ENCODE results near the gene SEMA5B. TPM values are rescaled to one million over a fixed set of nuclear protein-coding genes. Genes with fewer than 3 reads are reported as not detected.

SEMA5B gene
- total and polyA plus RNA-seq, 7 experiments from 2014 or later: 0.19 to 0.51 (median 0.24) TPM; not detected in 4

- H3K27me3 ChIP-seq (ENCODE audit: control insufficient read depth in 2 of 2, insufficient read depth in 2 of 2, low read length in 2 of 2): no peaks in the 10 kb centered on the region
- no peaks in the 10 kb centered on the region for H3K36me3 Mint-ChIP-seq
- no peaks in the 10 kb centered on the region for H3K36me3 ChIP-seq (ENCODE audit: control insufficient read depth in 2 of 3, insufficient read depth in 3 of 3, low read length in 3 of 3)
- no peaks in the 10 kb centered on the region for H3K9me3 ChIP-seq (ENCODE audit: control insufficient read depth in 2 of 3, low read length in 3 of 3)
- no peak overlapping the region for H3K4me3 ChIP-seq (ENCODE audit: low read length)
- H3K27ac ChIP-seq (ENCODE audit: low read depth, low read length): no peak overlapping the region
- no peaks in the 10 kb centered on the region for H3K4me1 Mint-ChIP-seq
- no peak overlapping the region for H3K27ac Mint-ChIP-seq
- H3K27me3 Mint-ChIP-seq: peaks cover 0 to 19% (median 0%) of the 10 kb centered on the region in 5 donors
- no peaks in the 10 kb centered on the region for H3K4me1 ChIP-seq (ENCODE audit: control insufficient read depth in 2 of 2, insufficient read depth in 2 of 2, low read length in 2 of 2)
- intact Hi-C loops (cut with micrococcal nuclease): no loop called here
- CTCF ChIA-PET: no interaction called here
- no peak overlapping the region for H3K4me3 Mint-ChIP-seq
- POLR2A ChIA-PET: no interaction called here
- ATAC-seq (no peak), DNase-seq (no peak)
- H3K9me3 Mint-ChIP-seq: peaks cover 0 to 2% (median 0%) of the 10 kb centered on the region in 11 donors
These were observed 61.5 kb downstream of the SEMA5B start for GRCh38 chr3:122966045-122966444.

DNA sequence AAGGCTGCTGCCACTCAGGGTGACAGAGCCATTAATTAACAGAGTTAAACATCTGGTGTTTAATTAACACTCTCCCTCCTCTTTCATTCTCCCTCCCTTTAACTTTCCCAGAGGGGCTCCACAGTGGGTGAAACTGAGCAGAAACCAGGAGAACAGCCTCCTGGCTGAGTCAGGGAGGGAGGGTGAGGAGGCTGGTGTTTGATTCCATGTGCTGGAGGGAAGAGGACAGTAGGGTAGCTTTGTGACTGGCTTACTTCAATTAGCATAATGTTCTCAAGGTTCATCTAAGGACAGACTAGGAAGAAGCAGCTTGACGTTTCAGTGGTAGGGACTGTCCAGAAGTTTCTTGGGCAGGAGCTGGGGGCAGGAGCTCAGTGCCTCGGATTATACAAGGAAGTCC, 62.8 kb downstream of the SEMA5B start:
- no peaks in the 10 kb centered on the region for H3K4me1 ChIP-seq (ENCODE audit: control insufficient read depth in 2 of 2, insufficient read depth in 2 of 2, low read length in 2 of 2)
- Mint-ChIP-seq H3K36me3 (no peaks in the 10 kb centered on the region), H3K4me1 (no peaks in the 10 kb centered on the region), H3K27ac (no peak overlapping the region), H3K4me3 (no peak overlapping the region), H3K27me3 (peaks cover 0 to 22% (median 0%) of the 10 kb centered on the region in 5 donors), H3K9me3 (peaks cover 0 to 2% (median 0%) of the 10 kb centered on the region in 11 donors)
- no peaks in the 10 kb centered on the region for H3K36me3 ChIP-seq (ENCODE audit: control insufficient read depth in 2 of 3, insufficient read depth in 3 of 3, low read length in 3 of 3)
- no peaks in the 10 kb centered on the region for H3K27me3 ChIP-seq (ENCODE audit: control insufficient read depth in 2 of 2, insufficient read depth in 2 of 2, low read length in 2 of 2)
- ChIA-PET POLR2A (no interaction called here), CTCF (no interaction called here)
- intact Hi-C loops (cut with micrococcal nuclease): no loop called here
- H3K4me3 ChIP-seq (ENCODE audit: low read length): no peak overlapping the region
- ATAC-seq (no peak), DNase-seq (no peak)
- H3K27ac ChIP-seq (ENCODE audit: low read depth, low read length): no peak overlapping the region
- no peaks in the 10 kb centered on the region for H3K9me3 ChIP-seq (ENCODE audit: control insufficient read depth in 2 of 3, low read length in 3 of 3)

DNA sequence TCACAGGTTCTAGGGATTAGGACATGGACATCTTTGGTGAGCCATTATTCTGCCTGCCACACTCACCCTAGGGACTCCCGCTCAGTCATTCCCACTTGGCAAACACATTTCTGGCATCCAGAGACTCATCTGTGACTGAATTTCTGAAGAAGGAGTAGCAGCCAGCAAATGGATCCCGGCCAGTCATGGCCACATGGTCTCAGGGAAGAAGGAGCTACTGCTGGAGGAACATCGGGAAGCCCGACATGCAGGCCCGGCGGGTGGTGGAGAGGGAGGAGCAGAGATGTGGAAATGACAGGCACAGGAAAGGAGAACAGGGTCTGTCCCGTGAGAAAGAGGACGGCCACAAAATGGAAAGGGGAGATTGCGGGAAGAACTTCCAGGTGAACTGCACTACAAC, 65.4 kb downstream of the SEMA5B start:
- peaks cover 0 to under 1% (median 0%) of the 10 kb centered on the region in 11 donors for H3K9me3 Mint-ChIP-seq
- DNase-seq (no peak), ATAC-seq (no peak)
- no peaks in the 10 kb centered on the region for H3K27me3 ChIP-seq (ENCODE audit: control insufficient read depth in 2 of 2, insufficient read depth in 2 of 2, low read length in 2 of 2)
- no peaks in the 10 kb centered on the region for H3K9me3 ChIP-seq (ENCODE audit: control insufficient read depth in 2 of 3, low read length in 3 of 3)
- intact Hi-C loops (cut with micrococcal nuclease): no loop called here
- H3K36me3 Mint-ChIP-seq: no peaks in the 10 kb centered on the region
- ChIA-PET CTCF (no interaction called here), POLR2A (no interaction called here)
- H3K27ac ChIP-seq (ENCODE audit: low read depth, low read length): no peak overlapping the region
- no peak overlapping the region for H3K27ac Mint-ChIP-seq
- no peak overlapping the region for H3K4me3 ChIP-seq (ENCODE audit: low read length)
- H3K27me3 Mint-ChIP-seq: peaks cover 4 to 28% (median 13%) of the 10 kb centered on the region in 5 donors
- no peaks in the 10 kb centered on the region for H3K36me3 ChIP-seq (ENCODE audit: control insufficient read depth in 2 of 3, insufficient read depth in 3 of 3, low read length in 3 of 3)
- H3K4me1 Mint-ChIP-seq: no peaks in the 10 kb centered on the region
- no peaks in the 10 kb centered on the region for H3K4me1 ChIP-seq (ENCODE audit: control insufficient read depth in 2 of 2, insufficient read depth in 2 of 2, low read length in 2 of 2)
- no peak overlapping the region for H3K4me3 Mint-ChIP-seq

GRCh38 chr3:122961146-122961545, 66.4 kb downstream of the SEMA5B start:
- ChIA-PET CTCF (no interaction called here), POLR2A (no interaction called here)
- Mint-ChIP-seq H3K4me3 (no peak overlapping the region), H3K9me3 (no peaks in the 10 kb centered on the region), H3K27me3 (peaks cover 4 to 31% (median 18%) of the 10 kb centered on the region in 5 donors), H3K36me3 (no peaks in the 10 kb centered on the region), H3K4me1 (no peaks in the 10 kb centered on the region), H3K27ac (no peak overlapping the region)
- Histone ChIP-seq H3K36me3 (ENCODE audit: control insufficient read depth in 2 of 3, insufficient read depth in 3 of 3, low read length in 3 of 3) (no peaks in the 10 kb centered on the region), H3K4me1 (ENCODE audit: control insufficient read depth in 2 of 2, insufficient read depth in 2 of 2, low read length in 2 of 2) (no peaks in the 10 kb centered on the region), H3K27ac (ENCODE audit: low read depth, low read length) (no peak overlapping the region), H3K9me3 (ENCODE audit: control insufficient read depth in 2 of 3, low read length in 3 of 3) (no peaks in the 10 kb centered on the region), H3K27me3 (ENCODE audit: control insufficient read depth in 2 of 2, insufficient read depth in 2 of 2, low read length in 2 of 2) (no peaks in the 10 kb centered on the region), H3K4me3 (ENCODE audit: low read length) (no peak overlapping the region)
- ATAC-seq (no peak), DNase-seq (no peak)
- intact Hi-C loops (cut with micrococcal nuclease): no loop called here

DNA sequence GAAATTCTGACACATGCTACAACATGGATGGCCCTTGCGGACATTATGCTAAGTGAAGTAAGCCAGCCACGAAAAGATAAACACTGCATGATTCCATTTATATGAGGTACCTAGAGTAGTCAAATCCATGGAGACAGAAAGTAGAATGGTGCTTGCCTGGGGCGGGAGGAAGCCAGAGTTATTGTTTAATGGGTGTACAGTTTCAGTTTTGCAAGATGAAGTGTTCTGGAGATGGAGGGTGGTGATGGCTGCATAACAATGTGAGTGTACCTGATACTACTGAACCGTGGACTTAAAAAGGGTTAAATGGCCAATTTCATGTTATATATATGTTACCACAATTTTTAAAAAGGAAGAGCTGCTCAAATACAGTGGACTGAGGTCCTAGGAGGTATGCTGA, 66.9 kb downstream of the SEMA5B start:
- Histone ChIP-seq H3K27me3 (ENCODE audit: control insufficient read depth in 2 of 2, insufficient read depth in 2 of 2, low read length in 2 of 2) (no peaks in the 10 kb centered on the region), H3K4me1 (ENCODE audit: control insufficient read depth in 2 of 2, insufficient read depth in 2 of 2, low read length in 2 of 2) (no peaks in the 10 kb centered on the region), H3K27ac (ENCODE audit: low read depth, low read length) (no peak overlapping the region), H3K4me3 (ENCODE audit: low read length) (no peak overlapping the region), H3K9me3 (ENCODE audit: control insufficient read depth in 2 of 3, low read length in 3 of 3) (no peaks in the 10 kb centered on the region), H3K36me3 (ENCODE audit: control insufficient read depth in 2 of 3, insufficient read depth in 3 of 3, low read length in 3 of 3) (no peaks in the 10 kb centered on the region)
- DNase-seq: no peak
- no peaks in the 10 kb centered on the region for H3K4me1 Mint-ChIP-seq
- intact Hi-C loops (cut with micrococcal nuclease): no loop called here
- no peak for ATAC-seq
- H3K36me3 Mint-ChIP-seq: no peaks in the 10 kb centered on the region
- no peaks in the 10 kb centered on the region for H3K9me3 Mint-ChIP-seq
- peaks cover 4 to 31% (median 21%) of the 10 kb centered on the region in 5 donors for H3K27me3 Mint-ChIP-seq
- CTCF ChIA-PET: no interaction called here
- H3K4me3 Mint-ChIP-seq: no peak overlapping the region
- POLR2A ChIA-PET: no interaction called here
- H3K27ac Mint-ChIP-seq: no peak overlapping the region

DNA sequence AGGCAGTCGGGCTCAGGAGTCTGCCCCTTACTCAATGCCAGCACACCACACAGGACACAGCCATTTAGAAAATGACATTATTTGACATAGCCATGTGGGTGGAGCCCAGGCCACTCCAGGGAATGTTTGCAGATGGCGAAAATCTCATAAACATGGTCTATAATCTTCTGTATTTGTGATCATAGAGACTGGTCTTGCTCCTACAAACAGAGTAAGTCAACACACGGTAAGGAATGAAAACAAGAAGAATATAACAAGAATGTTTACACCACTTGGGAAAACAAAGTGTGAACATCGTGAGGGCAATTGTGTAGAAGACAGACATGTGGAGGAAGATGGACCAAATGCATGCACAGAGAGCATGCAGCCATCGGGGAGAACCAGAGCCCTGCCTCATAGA, 68.2 kb downstream of the SEMA5B start:
- H3K27ac ChIP-seq (ENCODE audit: low read depth, low read length): no peak overlapping the region
- Mint-ChIP-seq H3K4me3 (no peak overlapping the region), H3K27ac (no peak overlapping the region), H3K27me3 (peaks cover 4 to 32% (median 21%) of the 10 kb centered on the region in 5 donors), H3K36me3 (no peaks in the 10 kb centered on the region), H3K4me1 (no peaks in the 10 kb centered on the region), H3K9me3 (no peaks in the 10 kb centered on the region)
- H3K4me3 ChIP-seq (ENCODE audit: low read length): no peak overlapping the region
- H3K27me3 ChIP-seq (ENCODE audit: control insufficient read depth in 2 of 2, insufficient read depth in 2 of 2, low read length in 2 of 2): no peaks in the 10 kb centered on the region
- ATAC-seq: no peak
- no peaks in the 10 kb centered on the region for H3K36me3 ChIP-seq (ENCODE audit: control insufficient read depth in 2 of 3, insufficient read depth in 3 of 3, low read length in 3 of 3)
- no peak for DNase-seq
- CTCF ChIA-PET: no interaction called here
- intact Hi-C loops (cut with micrococcal nuclease): no loop called here
- H3K9me3 ChIP-seq (ENCODE audit: control insufficient read depth in 2 of 3, low read length in 3 of 3): no peaks in the 10 kb centered on the region
- POLR2A ChIA-PET: no interaction called here
- H3K4me1 ChIP-seq (ENCODE audit: control insufficient read depth in 2 of 2, insufficient read depth in 2 of 2, low read length in 2 of 2): no peaks in the 10 kb centered on the region

DNA sequence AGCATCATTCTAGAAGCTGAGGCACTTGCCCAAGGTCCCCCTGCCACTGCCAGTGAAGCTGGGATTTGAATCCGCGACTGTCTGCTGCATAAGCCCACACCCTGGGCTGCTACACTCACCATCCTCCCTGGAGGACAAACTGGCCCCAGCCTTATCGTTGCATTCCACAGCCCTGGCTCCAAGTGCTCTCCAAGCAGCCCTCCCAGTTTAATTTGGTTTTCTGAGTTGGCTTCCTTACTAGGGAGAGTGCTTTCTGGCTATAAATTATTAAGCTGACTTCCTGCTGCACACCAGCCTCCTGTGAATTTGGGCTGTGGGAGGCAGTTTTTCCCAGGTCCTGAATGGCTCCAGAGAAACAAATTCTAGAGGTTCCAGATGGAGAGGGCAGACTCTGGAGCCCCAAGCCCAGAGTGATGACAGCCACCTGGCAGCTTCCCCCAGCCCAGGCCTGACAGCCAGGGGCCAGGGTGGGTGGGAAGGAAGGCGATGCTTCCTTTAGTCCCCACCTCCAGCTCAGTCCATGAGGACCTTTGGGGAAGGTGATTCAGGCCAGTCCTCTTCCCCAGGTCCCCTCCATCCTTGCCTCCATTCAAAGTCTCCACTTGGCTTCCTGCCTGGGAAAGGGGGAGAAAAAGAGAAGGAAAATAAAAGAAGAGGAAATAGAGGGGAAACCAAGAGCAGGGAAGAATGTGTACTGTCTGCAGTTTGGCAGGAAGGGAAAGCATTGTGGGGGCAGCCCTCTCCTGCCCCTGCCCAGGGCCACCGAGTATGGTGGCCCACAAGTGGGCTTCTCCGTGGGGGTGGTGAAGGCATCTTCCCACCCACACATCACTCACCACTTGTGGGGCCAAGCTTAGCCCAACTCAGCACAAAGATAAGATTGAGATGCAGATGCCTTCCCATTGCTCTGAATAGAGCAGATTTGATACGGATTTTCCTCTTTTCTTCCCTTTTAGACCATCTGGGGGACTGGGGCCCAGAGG, 69.6 kb downstream of the SEMA5B start:
- no peaks in the 10 kb centered on the region for H3K27me3 ChIP-seq (ENCODE audit: control insufficient read depth in 2 of 2, insufficient read depth in 2 of 2, low read length in 2 of 2)
- Mint-ChIP-seq H3K36me3 (no peaks in the 10 kb centered on the region), H3K27ac (no peak overlapping the region), H3K4me1 (no peaks in the 10 kb centered on the region), H3K4me3 (no peak overlapping the region), H3K27me3 (peaks cover 4 to 32% (median 17%) of the 10 kb centered on the region in 5 donors), H3K9me3 (no peaks in the 10 kb centered on the region)
- H3K36me3 ChIP-seq (ENCODE audit: control insufficient read depth in 2 of 3, insufficient read depth in 3 of 3, low read length in 3 of 3): no peaks in the 10 kb centered on the region
- intact Hi-C loops (cut with micrococcal nuclease): no loop called here
- no peaks in the 10 kb centered on the region for H3K4me1 ChIP-seq (ENCODE audit: control insufficient read depth in 2 of 2, insufficient read depth in 2 of 2, low read length in 2 of 2)
- CTCF ChIA-PET: no interaction called here
- POLR2A ChIA-PET: no interaction called here
- DNase-seq (no peak), ATAC-seq (no peak)
- no peak overlapping the region for H3K27ac ChIP-seq (ENCODE audit: low read depth, low read length)
- H3K4me3 ChIP-seq (ENCODE audit: low read length): no peak overlapping the region
- no peaks in the 10 kb centered on the region for H3K9me3 ChIP-seq (ENCODE audit: control insufficient read depth in 2 of 3, low read length in 3 of 3)

Measured in naive thymus-derived CD4-positive, alpha-beta T cell (primary cell).